HuH-7 (cell line): ENCODE measurements around the gene NDUFV1.
"Not testable (repeated sequence)": the region's sequence is repeated elsewhere in the genome, so short reads cannot be mapped to it uniquely, and the experiment has no call there.

Experiments
- DNase-seq: peaks from one replicate; pipeline ENCODE4 v3.0.0; 2011; ENCODE audit warnings: low spot score

The NDUFV1 gene

DNA sequence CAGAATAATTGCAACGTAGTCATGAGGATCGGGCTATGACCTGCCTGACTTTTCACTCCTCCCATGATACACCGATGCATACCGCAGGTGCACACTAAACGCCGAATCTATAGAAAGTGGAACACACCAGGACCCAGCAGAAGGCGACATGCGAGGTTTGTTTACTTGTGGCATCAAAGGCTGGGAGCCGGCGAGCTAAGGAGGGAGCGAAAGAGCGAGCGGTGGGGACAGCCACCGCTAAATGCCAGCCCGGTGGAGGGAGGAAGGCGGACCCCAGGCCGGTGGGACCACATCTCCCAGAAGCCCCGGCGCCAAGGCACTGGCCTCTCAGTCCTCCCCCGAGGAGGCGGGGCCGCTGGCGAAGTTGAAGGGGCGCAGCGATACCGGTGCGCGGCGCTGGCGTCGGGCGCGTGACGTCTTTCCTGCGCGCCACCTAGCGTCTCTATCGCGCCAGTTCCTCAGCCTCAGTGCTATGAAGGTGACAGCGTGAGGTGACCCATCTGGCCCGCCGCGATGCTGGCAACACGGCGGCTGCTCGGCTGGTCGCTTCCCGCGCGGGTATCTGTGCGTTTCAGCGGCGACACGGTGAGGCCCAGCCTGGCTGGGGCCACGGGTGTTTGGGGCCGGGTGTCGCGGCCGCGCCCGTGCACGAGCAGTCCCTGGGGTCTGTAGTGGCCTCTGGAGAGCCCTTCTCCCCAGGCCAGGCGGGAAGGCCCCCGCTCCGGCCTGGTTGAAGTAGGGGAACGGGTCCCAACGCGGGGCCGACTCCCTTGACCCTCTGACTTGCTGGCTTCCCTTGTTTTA lies at the start of gene NDUFV1:
NDUFV1 (plus strand) TSS at position 445 of the 804 bp plus-strand sequence; CDS start at position 514, 69 bp downstream.
- DNase-seq = peak; percentile 100

DNA sequence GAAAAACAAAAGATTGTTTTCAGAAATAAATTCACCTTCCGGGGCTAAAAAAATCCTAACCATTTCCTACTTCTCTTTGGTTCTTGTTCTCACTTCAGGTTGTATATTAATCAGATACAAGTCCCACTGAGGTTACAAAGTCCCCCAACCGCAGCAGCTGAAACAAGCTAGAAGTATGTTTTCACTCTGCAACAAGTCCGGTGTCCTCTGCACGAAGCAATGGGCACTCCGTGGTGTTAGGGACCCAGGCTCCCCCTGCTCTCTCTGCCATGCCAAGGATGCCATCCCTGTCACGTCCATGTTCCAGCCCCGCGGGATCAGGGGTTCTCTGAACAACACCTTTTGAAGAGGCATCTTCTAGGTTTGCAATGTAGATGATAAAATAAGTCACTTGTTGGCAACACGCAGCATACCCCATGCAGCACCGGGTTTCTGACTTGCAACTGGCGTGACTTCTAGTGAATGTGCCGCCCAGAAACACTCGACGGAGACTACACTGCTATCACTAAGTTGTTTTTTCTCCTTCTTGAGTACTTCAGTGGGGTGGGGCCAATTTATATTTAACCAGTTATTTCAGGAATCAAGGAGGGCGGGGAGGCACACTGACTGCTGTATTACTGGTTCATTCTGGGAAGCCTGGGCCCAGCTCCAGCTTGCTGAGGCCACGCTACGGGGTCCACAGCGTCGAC lies 48.5 kb upstream of the NDUFV1 start:
- no peak for DNase-seq

DNA sequence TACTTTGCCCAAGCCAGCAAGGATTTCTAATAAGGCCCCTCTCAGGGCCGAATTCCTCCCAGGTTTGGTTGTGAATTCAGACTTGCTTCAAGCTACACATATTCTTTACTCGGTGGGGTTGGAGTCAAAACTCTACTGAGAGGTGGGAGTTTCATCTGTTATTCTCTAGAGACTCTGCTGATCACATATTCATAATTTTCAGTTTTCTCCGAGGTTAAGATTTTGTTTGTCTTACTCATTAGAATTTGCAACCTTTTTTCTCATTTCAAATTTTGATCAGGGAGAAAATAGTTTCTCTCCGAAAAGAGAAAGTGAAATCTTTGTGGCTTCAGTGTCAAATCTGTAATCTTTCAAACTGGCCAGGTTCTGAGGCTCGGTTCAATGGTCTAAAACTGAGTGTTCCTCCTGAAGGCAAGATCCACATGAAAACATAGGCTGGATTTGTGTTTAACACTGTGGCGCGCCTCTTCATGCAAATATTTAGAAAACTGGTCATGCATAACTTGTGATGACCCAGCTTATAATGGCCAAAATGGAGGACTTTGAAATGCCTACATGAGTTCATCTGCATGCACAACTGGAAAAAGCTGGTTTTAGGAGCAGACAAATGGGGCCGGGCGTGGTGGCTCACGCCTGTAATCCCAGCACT lies 44.6 kb upstream of the NDUFV1 start:
- DNase-seq = no peak

DNA sequence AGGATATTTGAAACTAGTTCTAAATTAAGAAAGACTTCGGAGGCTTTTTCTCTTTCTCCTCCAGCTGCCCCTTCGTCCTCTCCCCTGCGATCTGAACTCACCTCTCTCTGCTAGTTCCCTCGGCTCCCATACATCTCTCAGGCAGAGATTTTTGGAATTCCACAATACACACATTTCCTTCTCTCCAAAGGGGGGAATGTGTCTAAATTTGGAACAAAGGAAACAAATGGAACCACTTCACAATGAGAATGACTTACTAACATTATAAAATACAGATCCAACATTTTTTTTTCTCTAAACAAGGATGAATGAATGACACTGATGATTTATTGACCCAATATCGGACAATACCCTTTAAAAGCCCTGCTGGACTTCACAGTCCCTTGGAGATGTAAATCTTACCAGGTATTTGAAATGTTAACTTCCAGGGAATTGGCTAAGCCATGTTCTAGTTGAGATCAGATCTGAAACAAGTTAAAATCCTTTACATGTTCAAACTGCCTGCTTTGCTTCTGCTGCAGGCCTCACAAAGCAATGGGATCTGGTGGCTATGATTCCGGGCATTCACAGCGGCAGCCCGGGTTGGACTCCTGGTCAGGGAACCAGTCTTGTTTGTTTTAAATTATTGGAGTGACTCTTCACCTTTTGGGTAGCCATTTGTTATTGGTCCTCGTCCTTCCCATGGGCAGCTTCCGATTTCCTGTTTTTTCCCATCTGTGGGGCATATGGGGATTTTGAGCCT lies 43.6 kb upstream of the NDUFV1 start:
- DNase-seq = no peak

DNA sequence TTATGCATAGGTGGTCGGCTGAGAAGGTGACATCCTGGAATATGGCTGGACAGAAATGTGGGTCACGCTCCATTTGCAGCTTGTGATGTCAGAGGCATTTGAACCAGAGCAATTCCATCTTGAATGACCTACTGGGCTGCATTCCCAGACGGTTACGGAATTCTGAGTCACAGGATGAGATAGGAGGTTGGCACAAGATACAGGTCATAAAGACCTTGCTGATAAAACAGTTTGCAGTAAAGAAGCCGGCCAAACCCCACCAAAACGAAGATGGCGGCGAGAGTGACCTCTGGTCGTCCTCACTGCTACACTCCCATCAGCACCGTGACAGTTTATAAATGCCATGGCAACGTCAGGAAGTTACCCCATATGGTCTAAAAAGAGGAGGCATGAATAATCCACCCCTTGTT lies 43.0 kb upstream of the NDUFV1 start:
- DNase-seq = not testable (repeated sequence)

DNA sequence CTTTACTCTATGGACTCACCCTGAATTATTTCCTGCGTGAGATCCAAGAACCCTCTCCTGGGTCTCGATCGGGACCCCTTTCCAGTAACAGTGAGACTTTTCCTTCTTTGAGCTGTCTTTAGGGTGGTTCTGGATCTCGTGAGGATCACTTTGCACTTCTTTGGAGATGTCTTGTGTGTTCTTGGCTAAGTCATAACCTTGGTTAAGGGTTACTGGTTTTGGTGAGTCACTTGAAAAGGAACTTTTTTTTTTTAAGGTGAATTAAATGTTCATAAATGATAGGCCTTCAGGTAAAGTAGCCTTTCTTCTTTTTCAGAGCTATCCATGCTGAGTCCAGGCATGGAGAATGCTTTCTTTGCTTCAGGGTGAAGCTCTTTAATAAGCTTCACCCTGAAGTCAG lies 42.5 kb upstream of the NDUFV1 start:
- DNase-seq = no peak

DNA sequence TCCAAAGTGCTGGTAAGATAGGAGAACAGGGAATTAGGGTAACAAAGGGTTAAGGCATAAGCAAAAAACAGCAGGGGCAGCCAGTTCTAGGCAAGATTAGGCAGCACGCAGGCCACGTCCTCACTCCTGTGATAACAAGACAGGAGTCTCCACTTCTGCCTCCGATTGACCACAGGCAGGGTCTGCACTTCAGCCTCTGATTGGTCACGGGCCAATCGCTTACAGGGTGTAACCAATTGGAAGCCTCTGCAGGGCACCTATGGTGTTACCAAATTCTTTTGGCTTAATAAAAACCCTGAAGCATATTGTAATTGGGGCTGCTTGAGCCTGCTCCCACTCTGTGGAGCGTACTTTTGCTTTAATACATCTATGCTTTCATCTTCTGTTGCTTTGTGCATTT lies 35.3 kb upstream of the NDUFV1 start:
- no peak for DNase-seq

DNA sequence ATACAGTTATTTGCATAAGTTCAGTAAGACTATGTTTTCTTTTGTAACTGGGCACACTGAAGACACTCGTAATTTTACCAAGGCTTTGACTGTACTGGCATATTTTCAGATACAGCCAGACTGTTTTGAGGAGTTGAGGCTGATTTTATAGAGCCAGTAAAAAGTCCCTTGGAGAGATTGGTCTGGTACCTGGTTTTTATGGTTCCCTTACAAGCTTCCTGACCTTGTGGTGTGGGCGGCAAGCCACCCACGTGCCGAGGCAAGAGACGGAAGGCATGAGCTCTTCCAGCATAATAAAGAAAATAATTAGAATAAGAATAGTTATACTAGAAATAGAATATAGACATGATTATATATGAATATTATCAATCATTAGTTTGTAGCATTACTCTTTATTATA lies 34.4 kb upstream of the NDUFV1 start:
- DNase-seq = no peak

DNA sequence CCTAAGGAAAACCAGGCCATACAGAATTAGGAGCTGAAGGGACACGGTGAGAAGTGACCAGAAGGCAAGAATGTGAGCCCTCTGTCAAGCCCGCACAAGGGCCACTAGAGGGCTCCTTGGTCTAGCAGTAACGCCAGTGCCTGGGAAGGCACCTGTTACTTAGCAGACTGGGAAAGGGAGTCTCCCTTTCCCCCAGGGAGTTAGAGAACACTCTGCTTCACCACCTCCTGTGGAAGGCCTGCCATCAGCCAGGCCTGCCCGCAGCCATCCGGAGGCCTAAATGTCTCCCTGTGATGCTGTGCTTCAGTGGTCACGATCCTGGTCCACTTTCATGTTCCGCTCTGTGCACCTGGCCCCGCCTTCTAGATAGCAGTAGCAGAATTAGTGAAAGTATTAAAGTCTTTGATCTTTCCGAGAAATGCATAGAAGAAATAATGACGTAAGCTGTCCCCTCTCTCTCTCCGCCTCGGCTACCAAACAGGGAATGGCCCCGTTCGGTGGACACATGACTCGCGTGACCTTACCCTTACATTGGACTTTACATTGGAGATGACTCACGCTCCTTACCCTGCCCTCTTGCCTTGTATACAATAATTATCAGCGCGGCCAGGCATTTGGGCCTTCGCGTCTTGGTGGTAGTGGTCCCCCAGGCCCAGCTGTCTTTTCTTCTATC lies 33.9 kb upstream of the NDUFV1 start:
- DNase-seq = peak; percentile 76

DNA sequence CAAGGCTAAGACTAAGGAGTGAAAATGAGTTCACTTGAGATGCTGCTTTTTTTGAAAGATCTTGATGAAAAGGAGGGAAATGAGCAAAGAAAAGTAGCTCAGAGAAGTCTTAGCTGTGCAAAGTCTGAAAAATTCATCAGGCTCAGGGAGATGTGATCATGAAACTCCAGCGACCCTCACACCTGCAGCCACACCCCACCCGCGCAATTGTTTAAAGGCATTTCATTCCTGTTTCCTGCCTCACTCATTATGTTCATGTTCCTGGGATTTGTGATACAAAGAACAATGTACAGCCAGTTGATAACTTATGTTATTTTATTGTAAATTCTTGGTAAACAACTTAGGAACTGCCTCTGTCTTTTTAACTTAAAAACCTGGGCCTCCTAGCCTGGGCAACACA lies 31.8 kb upstream of the NDUFV1 start:
- no peak for DNase-seq

DNA sequence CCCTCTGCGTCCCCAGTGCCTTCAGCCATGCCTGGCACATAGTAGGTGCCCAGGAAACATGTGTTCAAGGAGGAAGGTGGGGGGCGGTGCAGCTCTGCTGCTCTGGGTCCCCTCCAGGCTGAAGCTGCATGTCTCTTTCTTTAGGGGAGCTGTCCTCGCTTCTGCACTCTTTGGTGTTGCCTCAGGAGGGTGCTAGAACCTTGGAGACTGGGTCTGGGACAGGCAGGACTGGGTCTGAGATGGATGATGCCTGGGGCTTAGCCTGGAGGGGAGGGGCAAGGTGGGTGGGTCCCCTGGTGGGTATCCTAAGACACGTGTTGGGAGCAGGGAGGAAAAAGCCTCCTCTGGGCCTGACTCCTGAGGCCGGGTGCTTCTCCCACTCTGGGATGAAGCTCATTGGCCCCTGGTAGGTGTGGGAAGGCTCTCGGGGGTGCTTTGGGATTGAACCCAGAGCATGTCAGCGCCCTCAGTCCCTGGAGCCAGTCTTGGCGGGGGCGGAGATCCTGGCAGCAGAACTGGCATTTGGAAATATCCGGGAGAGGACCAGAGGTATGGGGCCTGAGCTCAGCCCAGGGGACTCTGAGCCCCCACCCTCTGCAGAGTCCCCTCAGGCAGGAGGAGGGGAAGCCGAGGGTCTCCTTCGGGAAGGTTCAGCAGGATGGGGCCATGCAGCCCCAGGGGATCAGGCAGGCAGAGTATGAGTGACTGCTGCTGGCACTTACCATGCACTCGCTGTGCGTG lies 29.8 kb upstream of the NDUFV1 start:
- DNase-seq = peak; percentile 64

DNA sequence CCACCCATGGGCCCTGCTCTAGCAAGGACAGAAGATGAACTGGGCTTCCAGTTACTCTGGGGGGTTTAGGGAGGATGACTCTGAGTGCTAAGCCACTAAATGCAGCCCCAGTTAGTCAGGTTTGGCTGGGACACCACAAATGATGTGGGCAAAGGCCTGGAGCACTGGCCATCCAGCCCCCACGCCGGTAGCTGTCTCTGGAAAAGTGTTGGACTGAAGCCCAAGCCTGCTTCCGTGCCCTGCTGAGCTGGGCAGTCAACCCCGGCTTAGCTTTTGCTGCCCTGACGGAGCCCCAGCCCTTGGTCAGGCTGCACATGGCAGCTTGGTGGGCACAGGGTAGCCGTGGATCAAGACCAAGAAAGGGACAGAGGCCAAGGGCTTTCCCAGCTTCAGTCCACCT lies 28.8 kb upstream of the NDUFV1 start:
- DNase-seq = no peak

DNA sequence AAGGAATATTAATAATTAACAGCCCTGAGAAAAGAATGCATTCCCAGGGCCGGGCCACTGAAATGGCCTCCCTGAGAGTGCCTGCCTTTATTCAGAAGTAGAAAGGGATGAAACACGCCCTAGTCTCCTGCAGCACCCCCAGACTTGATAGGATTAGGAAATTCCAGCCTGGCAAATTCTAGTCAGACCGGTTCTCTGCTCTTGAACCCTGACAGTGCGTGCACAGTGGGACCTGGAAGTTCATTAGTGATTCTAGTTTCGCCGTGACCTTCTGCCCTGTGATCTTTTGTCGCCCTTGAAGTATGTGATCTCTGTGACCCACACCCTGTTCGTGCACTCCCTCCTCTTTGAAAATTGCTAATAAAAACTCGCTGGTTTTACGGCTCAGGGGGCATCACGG lies 25.3 kb upstream of the NDUFV1 start:
- no peak for DNase-seq

DNA sequence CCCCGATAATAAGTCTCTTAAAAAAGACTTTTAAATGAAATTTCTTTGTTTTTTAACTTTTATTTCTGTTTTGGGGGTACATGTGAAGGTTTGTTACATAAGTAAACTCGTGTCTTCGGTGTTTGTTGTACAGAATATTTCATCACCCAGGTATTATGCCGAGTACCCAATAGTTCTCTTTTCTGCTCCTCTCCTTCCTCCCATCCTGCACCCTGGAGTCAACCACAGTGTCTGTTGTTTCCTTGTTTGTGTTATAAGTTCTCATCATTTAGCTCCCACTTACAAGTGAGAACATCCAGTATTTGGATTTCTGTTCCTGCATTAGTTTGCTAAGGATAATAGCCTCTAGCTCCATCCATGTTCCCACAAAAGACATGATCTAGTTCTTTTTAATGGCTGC lies 24.7 kb upstream of the NDUFV1 start:
- DNase-seq = no peak

DNA sequence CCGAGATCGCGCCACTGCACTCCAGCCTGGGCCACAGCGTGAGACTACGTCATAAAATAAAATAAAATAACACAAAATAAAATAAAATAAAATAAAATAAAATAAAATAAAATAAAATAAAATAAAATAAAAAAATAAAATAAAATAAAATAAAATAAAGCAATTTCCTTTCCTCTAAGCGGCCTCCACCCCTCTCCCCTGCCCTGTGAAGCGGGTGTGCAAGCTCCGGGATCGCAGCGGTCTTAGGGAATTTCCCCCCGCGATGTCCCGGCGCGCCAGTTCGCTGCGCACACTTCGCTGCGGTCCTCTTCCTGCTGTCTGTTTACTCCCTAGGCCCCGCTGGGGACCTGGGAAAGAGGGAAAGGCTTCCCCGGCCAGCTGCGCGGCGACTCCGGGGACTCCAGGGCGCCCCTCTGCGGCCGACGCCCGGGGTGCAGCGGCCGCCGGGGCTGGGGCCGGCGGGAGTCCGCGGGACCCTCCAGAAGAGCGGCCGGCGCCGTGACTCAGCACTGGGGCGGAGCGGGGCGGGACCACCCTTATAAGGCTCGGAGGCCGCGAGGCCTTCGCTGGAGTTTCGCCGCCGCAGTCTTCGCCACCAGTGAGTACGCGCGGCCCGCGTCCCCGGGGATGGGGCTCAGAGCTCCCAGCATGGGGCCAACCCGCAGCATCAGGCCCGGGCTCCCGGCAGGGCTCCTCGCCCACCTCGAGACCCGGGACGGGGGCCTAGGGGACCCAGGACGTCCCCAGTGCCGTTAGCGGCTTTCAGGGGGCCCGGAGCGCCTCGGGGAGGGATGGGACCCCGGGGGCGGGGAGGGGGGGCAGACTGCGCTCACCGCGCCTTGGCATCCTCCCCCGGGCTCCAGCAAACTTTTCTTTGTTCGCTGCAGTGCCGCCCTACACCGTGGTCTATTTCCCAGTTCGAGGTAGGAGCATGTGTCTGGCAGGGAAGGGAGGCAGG lies 23.2 kb upstream of the NDUFV1 start, which contains the start of gene GSTP1:
GSTP1 (plus strand) TSS at position 566 of the 958 bp plus-strand sequence; CDS start at position 598, 32 bp downstream.
- DNase-seq = peak; percentile 98

DNA sequence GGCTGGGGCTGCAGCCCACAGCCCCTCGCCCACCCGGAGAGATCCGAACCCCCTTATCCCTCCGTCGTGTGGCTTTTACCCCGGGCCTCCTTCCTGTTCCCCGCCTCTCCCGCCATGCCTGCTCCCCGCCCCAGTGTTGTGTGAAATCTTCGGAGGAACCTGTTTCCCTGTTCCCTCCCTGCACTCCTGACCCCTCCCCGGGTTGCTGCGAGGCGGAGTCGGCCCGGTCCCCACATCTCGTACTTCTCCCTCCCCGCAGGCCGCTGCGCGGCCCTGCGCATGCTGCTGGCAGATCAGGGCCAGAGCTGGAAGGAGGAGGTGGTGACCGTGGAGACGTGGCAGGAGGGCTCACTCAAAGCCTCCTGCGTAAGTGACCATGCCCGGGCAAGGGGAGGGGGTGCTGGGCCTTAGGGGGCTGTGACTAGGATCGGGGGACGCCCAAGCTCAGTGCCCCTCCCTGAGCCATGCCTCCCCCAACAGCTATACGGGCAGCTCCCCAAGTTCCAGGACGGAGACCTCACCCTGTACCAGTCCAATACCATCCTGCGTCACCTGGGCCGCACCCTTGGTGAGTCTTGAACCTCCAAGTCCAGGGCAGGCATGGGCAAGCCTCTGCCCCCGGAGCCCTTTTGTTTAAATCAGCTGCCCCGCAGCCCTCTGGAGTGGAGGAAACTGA lies 22.4 kb upstream of the NDUFV1 start:
- no peak for DNase-seq

DNA sequence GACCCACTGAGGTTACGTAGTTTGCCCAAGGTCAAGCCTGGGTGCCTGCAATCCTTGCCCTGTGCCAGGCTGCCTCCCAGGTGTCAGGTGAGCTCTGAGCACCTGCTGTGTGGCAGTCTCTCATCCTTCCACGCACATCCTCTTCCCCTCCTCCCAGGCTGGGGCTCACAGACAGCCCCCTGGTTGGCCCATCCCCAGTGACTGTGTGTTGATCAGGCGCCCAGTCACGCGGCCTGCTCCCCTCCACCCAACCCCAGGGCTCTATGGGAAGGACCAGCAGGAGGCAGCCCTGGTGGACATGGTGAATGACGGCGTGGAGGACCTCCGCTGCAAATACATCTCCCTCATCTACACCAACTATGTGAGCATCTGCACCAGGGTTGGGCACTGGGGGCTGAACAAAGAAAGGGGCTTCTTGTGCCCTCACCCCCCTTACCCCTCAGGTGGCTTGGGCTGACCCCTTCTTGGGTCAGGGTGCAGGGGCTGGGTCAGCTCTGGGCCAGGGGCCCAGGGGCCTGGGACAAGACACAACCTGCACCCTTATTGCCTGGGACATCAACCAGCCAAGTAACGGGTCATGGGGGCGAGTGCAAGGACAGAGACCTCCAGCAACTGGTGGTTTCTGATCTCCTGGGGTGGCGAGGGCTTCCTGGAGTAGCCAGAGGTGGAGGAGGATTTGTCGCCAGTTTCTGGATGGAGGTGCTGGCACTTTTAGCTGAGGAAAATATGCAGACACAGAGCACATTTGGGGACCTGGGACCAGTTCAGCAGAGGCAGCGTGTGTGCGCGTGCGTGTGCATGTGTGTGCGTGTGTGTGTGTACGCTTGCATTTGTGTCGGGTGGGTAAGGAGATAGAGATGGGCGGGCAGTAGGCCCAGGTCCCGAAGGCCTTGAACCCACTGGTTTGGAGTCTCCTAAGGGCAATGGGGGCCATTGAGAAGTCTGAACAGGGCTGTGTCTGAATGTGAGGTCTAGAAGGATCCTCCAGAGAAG lies 21.6 kb upstream of the NDUFV1 start:
- no peak for DNase-seq

DNA sequence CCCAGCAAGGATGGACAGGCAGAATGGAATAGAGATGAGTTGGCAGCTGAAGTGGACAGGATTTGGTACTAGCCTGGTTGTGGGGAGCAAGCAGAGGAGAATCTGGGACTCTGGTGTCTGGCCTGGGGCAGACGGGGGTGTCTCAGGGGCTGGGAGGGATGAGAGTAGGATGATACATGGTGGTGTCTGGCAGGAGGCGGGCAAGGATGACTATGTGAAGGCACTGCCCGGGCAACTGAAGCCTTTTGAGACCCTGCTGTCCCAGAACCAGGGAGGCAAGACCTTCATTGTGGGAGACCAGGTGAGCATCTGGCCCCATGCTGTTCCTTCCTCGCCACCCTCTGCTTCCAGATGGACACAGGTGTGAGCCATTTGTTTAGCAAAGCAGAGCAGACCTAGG lies 20.8 kb upstream of the NDUFV1 start:
- DNase-seq = no peak
